Stimulated activated CD4-positive, alpha-beta T cell treated with anti-CD3 and anti-CD28 coated beads, Interleukin-4, amount 100 ng/mL, for 48 hours (primary cell): ENCODE measurements around the gene ZNF497.
A peak's percentile ranks its signal among the peaks of the same experiment; 100 is the strongest.
"Not testable (repeated sequence)": the region's sequence is repeated elsewhere in the genome, so short reads cannot be mapped to it uniquely, and the experiment has no call there.

Experiments
- DNase-seq, 2 donors: peaks; one replicate each; pipeline ENCODE4 v3.0.0-alpha.2; 2020; ENCODE audit warnings: low read depth in 2 of 2

The ZNF497 gene

GRCh38 chr19:58348080-58348479 lies 14.5 kb downstream of the ZNF497 start:
- not testable (repeated sequence) for DNase-seq

- peak; percentile 47 to 53 for DNase-seq
Observed at GRCh38 chr19:58346961-58347929, 15.3 kb downstream of the ZNF497 start.

GRCh38 chr19:58345558-58345957 lies 17.0 kb downstream of the ZNF497 start:
- DNase-seq: no peak

GRCh38 chr19:58338825-58339558 lies 23.6 kb downstream of the ZNF497 start:
- DNase-seq: no peak

- no peak for DNase-seq
Observed at GRCh38 chr19:58338336-58338735, 24.2 kb downstream of the ZNF497 start.

- DNase-seq: no peak
Observed at GRCh38 chr19:58336820-58337219, 25.7 kb downstream of the ZNF497 start.

GRCh38 chr19:58336216-58336615 lies 26.3 kb downstream of the ZNF497 start:
- no peak for DNase-seq

- no peak for DNase-seq
Observed at GRCh38 chr19:58335630-58336029, 26.9 kb downstream of the ZNF497 start.

- no peak for DNase-seq
Observed at GRCh38 chr19:58334691-58335249, 27.8 kb downstream of the ZNF497 start.

- no peak for DNase-seq
Observed at GRCh38 chr19:58332697-58333096, 29.9 kb downstream of the ZNF497 start.

GRCh38 chr19:58330458-58330857 lies 32.1 kb downstream of the ZNF497 start:
- no peak for DNase-seq

GRCh38 chr19:58328999-58329398 lies 33.6 kb downstream of the ZNF497 start:
- DNase-seq: no peak

GRCh38 chr19:58326914-58327726 lies 35.4 kb downstream of the ZNF497 start, which contains the start of gene ZSCAN22:
TSS of gene ZSCAN22 (plus strand) at chr19:58326994. CDS start at chr19:58334803, 7,809 bp downstream.
- peak; percentile 87 to 92 for DNase-seq

- no peak for DNase-seq
Observed at GRCh38 chr19:58326501-58326913, 36.0 kb downstream of the ZNF497 start.

GRCh38 chr19:58325311-58326022 lies 37.1 kb downstream of the ZNF497 start:
- DNase-seq: no peak

GRCh38 chr19:58319241-58319640 lies 43.3 kb downstream of the ZNF497 start:
- no peak for DNase-seq

GRCh38 chr19:58318297-58318696 lies 44.3 kb downstream of the ZNF497 start:
- DNase-seq: no peak

GRCh38 chr19:58317476-58318072 lies 45.0 kb downstream of the ZNF497 start:
- DNase-seq: no peak

GRCh38 chr19:58315580-58315979 lies 47.0 kb downstream of the ZNF497 start:
- no peak for DNase-seq

- DNase-seq: no peak
Observed at GRCh38 chr19:58311345-58311865, 51.1 kb downstream of the ZNF497 start.
